Hepatocyte (in vitro differentiated cells): ENCODE measurements around the gene NPAS3.

Source experiments
- CTCF ChIP-seq: fragments of 200-600 bp; sonication (generic); IDR thresholded peaks from 2 replicates; pipeline ENCODE4 v1.5.1; 2016; ENCODE audit warnings: antibody characterized with exemption, mild to moderate bottlenecking; ENCODE audit not compliant: poor library complexity
- EZH2 ChIP-seq: fragments of 200-600 bp; sonication (generic); IDR thresholded peaks from 2 replicates; pipeline ENCODE4 v1.6.1; 2016; ENCODE audit warnings: antibody characterized with exemption, mild to moderate bottlenecking, borderline replicate concordance

GRCh38 chr14:33452995-33453394, 514.3 kb downstream of the NPAS3 start:
- no peak for TF ChIP-seq CTCF
- no peak for TF ChIP-seq EZH2
